ENCODE data around the gene ARL5A.

Gene ARL5A

DNA sequence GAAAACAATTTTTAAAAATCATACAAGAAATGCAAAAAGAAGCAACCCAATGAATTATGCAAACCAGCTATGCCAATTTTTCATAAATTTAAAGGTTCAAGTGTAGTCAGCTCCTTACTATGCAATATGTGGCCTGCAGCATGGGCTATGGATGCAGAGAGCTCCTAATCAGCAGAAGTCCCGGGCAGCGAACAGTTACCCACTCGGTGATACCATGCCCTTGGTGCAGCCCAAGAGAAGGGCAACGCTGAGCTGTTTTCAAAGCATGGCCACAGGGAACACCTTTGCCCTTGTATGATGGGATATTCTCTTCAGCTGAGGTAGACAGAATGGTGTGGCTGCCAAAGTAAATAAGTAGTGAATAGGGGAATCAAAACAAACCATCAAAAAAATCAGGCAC, 17.3 kb upstream of the ARL5A start:
- no peak for TF ChIP-seq CTCF (IDR thresholded peaks at IDR 0.05)

DNA sequence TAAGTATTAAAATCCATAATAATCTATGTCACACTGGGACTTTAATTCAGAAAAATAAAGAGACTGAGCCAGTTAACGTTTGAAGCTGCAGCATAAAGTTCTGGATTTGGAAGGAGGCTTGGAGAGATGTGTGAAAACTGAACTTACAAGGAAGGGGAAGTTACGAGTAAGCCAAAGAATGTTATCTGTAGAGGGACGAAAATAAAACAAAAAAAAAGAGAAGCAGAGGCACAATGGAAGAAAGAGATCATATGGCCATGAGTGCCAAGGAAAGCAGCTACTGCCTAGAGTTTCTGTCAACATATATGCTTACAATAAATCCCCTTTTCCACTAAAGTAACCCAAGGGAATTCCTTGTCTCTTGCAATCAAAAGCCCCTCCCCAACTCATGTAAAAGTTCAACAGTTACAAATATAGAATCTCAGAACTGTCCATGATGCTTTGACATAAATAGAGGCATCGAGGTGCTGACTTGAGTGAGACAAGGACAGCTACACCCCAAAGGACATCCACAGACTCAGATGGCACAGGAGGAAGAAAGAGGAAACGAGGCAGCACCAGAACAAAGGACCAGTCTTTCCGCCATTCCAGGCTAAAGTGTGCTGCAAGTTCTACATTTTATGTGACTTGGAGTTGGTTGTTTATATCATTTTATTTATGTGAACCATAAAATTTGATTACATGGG, 16.1 kb upstream of the ARL5A start:
- TF ChIP-seq CTCF (IDR thresholded peaks at IDR 0.05): no peak

DNA sequence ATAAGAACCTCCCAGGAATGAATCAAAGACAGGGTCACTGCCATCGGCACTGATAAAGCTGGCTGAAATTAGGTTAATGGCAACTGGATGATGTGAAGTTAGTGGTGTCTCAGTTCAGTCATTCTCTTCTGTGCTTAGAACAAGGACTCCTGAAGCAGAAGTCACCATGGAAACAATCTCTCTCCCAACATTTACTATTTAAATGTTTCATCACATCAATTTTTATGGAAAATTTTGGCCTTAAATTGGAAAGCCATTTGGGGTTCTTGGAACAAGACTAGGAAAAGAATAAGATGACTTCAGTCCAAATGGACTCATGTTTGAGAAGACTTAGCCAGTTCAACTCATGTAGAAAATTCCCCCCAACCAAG, 15.5 kb upstream of the ARL5A start:
- TF ChIP-seq CTCF (IDR thresholded peaks at IDR 0.05): no peak

DNA sequence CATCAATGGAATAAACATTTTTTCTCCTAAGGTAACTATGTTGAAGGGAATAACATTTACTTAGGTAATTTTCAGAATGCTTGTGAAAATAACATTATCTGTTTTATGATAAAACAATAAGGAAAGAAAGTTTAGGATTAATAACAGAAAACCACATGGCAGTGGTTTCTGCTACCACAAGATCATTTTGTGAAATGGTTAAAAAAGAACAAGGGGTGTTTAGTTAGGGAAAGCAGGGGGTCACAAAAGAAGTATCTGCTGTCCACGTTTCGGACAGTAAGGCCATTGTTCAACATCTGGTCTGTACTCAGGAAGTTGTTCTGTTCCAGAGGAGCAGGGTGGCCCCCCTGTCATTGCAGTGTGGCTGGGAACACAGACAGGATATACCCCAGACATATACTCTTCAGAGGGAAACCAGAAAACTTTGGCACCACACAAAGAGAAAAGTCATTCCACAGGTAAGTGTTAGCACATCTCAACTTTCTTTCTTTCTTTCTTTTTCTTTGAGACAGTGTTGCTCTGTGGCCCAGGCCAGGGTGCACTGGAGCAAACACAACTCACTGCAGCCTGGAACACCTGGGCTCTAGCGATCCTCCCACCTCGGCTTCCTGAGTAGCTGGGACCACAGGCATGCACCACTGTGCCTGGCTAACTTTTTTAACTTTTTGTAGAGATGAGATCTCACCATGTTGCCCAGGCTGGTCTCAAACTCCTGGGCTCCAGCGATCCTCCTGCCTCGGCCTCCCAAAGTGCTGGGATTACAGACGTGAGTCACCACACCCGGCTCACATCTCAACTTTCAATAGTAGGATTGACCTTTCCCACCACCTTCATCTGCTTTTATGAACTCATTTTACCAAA, 14.8 kb upstream of the ARL5A start:
- no peak for TF ChIP-seq CTCF (IDR thresholded peaks at IDR 0.05)

DNA sequence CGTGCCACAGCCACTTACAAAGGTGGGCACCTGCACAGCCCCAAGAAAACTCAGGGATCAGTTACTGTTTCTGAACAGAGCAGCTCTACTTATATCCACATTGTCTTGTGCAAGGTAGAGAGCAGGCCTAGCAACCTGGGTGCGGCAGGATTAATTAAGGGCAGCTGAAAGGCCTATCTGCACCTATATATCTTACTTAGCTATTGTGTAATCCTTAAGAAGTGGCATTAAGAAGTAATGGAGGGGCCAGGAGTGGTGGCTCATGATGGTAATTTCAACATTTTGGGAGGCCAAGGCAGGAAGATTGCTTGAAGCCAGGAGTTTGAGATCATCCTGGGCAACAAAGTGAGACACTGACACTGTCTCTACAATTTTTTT, 12.8 kb upstream of the ARL5A start:
- TF ChIP-seq CTCF (IDR thresholded peaks at IDR 0.05): no peak

DNA sequence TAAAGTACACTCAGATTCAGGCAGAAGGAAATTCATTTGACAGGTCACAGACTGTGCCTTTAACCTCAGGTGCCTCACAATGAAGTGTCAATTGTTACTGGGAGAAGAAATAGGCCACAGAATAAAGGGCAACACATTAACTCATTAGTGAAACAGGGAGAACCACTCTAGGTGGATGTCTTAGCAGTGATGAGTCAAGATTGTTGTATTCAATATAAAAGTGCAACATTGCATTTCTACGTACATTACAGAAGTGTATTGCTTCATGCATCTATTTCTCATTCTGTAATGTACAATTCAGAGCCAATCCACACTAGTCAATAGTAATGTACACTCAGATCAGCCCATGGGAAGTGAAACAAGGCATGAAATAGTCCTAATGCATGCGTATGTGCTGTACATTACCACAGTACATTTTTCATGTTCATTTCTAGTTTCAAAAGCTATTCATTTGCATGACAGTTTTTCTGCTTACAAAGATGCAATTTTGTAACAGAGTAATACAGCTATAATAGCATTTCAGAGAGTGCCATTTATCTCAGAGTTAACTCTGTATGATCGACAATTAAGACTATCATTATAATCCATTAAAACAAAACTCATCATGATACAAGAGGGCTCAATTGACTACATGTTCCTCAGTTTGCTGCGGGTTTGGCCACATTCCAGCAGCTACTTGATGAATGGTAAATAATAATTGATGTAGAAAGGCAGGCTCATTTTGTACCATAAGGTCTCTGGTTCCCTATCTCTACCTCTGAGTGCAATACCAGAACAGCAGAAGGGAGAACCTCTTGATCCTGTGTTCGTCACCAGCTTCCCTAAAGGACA, 12.2 kb upstream of the ARL5A start:
- TF ChIP-seq CTCF (IDR thresholded peaks at IDR 0.05): no peak

GRCh38 chr2:151837926-151838325, 9.7 kb upstream of the ARL5A start:
- no peak for TF ChIP-seq CTCF (IDR thresholded peaks at IDR 0.05)

Data from LNCAP (cell line).